ENCODE measurements around the gene SARDH.

Gene SARDH

GRCh38 chr9:133635533-133636531 lies 102.3 kb downstream of the SARDH start, which contains the start of gene DBH:
Gene DBH, plus strand, starts transcription at chr9:133636363. Its CDS starts 9 bp downstream, at chr9:133636372.
- ChIA-PET POLR2A (ENCODE audit: low non-redundant PET) (no interaction called here), CTCF (interaction anchor here (0.6 to 0.8 kb wide), 4 partner anchors 58 to 758 kb away, joined by 3 read pairs; no protein-coding TSS in a partner anchor)
- H3K27ac ChIP-seq = no peak within 1 kb of the TSS
- DNase-seq (ENCODE audit: low spot score) = no peak
- TF ChIP-seq CTCF (conservative IDR thresholded peaks at IDR 0.05; ENCODE audit: low read depth) = no peak

GRCh38 chr9:133635098-133635497 lies 103.1 kb downstream of the SARDH start:
- CTCF ChIA-PET = interaction anchor here (0.8 kb wide), 1 partner anchor 80 kb away, joined by 3 read pairs; no protein-coding TSS in a partner anchor
- no peak overlapping the region for H3K27ac ChIP-seq
- no peak for TF ChIP-seq CTCF (conservative IDR thresholded peaks at IDR 0.05; ENCODE audit: low read depth)
- DNase-seq (ENCODE audit: low spot score) = no peak
- POLR2A ChIA-PET (ENCODE audit: low non-redundant PET) = no interaction called here

GRCh38 chr9:133634081-133634691 lies 104.0 kb downstream of the SARDH start:
- TF ChIP-seq CTCF (conservative IDR thresholded peaks at IDR 0.05; ENCODE audit: low read depth) = no peak
- no peak overlapping the region for H3K27ac ChIP-seq
- no peak for DNase-seq (ENCODE audit: low spot score)
- POLR2A ChIA-PET (ENCODE audit: low non-redundant PET) = no interaction called here
- CTCF ChIA-PET = interaction anchor here (0.6 kb wide), 1 partner anchor 20 kb away, joined by 5 read pairs; no protein-coding TSS in a partner anchor

- no peak for DNase-seq (ENCODE audit: low spot score)
- POLR2A ChIA-PET (ENCODE audit: low non-redundant PET) = no interaction called here
- no peak for TF ChIP-seq CTCF (conservative IDR thresholded peaks at IDR 0.05; ENCODE audit: low read depth)
- H3K27ac ChIP-seq = no peak overlapping the region
- CTCF ChIA-PET = interaction anchor here (0.6 to 0.7 kb wide), 2 partner anchors 20 to 29 kb away, joined by 4 to 5 read pairs; no protein-coding TSS in a partner anchor
Observed at GRCh38 chr9:133633681-133634080, 104.5 kb downstream of the SARDH start.

GRCh38 chr9:133632806-133633680 lies 105.1 kb downstream of the SARDH start:
- no peak for DNase-seq (ENCODE audit: low spot score)
- ChIA-PET CTCF (interaction anchor here (0.7 kb wide), 1 partner anchor 28 kb away, joined by 4 read pairs; no protein-coding TSS in a partner anchor), POLR2A (ENCODE audit: low non-redundant PET) (no interaction called here)
- no peak overlapping the region for H3K27ac ChIP-seq
- TF ChIP-seq CTCF (conservative IDR thresholded peaks at IDR 0.05; ENCODE audit: low read depth) = no peak
